Activated CD8-positive, alpha-beta memory T cell treated with anti-CD3 and anti-CD28 coated beads, Interleukin-2, amount 50 U/mL, for 1 hour (primary cell): Measurements from ENCODE around the gene ATP7B.

Source experiments
- DNase-seq: peaks from one replicate; pipeline ENCODE4 v3.0.0-alpha.2; 2020; ENCODE audit errors: extremely low read depth

ATP7B gene

DNA sequence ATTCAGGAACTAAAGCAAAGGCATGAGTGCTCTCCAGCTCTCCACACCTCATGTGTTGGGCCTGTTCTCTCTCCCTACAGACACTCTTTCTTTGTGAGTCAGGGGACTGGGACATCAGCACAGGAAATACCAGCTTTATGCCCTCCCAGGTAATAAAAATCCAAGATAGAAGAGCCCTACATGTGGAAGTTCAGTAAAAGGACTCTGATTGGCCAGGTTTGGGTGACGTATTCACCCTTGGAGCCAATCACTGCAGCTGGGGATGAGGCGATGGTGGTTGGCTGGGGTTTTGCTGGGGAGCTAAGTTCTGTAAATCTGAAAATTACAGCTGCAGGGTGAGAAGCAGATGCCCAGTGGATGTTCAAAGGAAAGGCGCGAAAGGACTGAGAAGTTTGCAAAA lies 117.0 kb downstream of the ATP7B start:
- DNase-seq: no peak

DNA sequence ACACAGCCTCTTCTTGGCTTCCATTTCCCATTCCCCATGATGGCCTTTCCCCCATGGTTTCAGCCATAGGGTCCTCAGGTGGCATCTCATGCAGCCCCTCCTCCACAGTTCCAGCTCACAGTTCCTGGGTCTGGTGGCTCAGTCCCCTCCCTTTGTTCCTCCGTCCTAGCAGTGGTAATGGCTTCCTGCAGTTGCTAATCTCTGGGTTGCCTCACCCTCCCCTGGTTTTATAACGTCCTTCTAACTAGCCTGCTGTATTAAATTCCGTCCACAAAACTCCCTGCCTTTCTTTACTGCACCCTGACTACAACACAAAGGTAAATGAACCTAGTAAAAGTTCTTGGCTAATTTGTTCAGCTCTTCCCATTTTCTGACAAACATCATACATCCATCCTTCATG lies 118.6 kb downstream of the ATP7B start:
- no peak for DNase-seq

DNA sequence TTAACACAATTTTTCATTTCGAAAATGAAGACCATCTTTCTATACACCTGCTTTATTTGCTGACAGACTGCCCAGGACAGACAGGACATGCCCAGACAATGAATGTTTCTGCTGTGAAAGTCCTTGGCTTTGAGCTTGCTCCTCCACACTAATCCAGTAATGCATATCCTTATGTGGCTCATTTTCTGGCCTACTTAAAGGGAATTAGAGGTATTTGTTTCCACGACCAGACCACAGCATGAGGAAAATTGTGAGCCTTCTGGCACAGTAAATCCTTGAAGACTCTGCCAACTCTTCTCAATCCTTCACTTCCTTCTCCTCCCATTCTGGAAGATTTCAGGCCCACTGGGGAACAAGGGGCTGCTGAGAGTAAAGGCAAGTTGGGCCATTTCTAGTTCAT lies 123.8 kb downstream of the ATP7B start:
- DNase-seq: no peak

DNA sequence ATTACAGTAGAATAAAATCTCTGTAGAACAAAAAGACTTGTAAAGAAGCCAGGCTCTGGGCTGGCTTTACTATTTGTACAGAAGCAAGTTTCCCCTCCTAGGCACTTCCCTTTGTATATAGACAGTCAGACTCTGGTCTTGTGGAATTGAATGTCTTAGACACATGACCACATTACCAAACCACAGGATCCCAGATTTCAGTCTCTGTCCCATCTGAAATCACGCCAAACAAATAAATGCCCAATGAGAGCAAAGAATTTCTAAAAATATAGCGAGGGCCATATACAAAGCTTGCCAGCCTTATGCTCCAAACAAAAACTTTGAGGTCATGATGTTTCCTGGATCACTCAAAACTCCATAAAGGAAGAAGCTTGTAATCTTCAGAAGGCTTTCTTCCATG lies 125.6 kb downstream of the ATP7B start:
- no peak for DNase-seq

DNA sequence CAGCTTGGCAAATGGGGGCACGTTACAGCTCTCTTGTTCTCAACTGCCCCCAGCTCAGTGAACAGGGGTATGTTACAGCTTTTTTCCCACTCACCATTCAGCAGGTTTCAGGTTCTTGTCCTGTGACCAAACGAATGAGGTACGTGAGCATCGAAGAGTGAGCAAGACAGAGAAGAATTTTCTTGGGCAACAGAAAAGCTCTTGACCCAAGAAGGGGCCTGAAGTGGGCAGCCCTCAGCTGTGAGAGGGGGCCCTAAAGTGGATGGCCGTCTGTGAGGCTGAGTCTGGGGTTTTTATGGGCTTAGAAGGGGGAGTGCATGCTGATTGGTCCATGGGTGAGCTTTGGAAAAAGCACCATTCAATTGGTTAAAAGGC lies 128.0 kb downstream of the ATP7B start:
- no peak for DNase-seq
